MG63 (cell line): ENCODE data around the gene MRO. TPM values are rescaled to one million over a fixed set of nuclear protein-coding genes. Genes with fewer than 3 reads are reported as not detected.

Experiments used
- total RNA-seq: library from RNA; depleted of rRNA; stranded (reverse); fragments of >200 nt; shearing (Covaris generic); gene quantifications from 2 replicates; pipeline ENCODE4 v1.2.3, GENCODE V29; 2014; ENCODE audit warnings: low replicate concordance; rRNA removed

MRO gene
- total RNA-seq, 1 experiment from 2014 or later = 0.07 TPM

Other genes with a start within 250 kb of the MRO start
- gene ME2, start 59.1 kb upstream of the MRO start, total RNA-seq = 59.8 and 68.3 TPM in 2 replicates
- gene ELAC1, start 148.0 kb upstream of the MRO start, total RNA-seq = 5.8 and 7.9 TPM in 2 replicates
- 58.6 and 106 TPM in 2 replicates for gene SMAD4, start 210.2 kb upstream of the MRO start, total RNA-seq